HG03025 (cell line): ENCODE results near the gene ZNF814.
"Not testable (repeated sequence)": the region's sequence is repeated elsewhere in the genome, so short reads cannot be mapped to it uniquely, and the experiment has no call there.

Source experiments
- ATAC-seq: cut with Tn5 transposase; IDR thresholded peaks from one replicate; pipeline ENCODE4 v1.9.1; 2021; ENCODE audit warnings: mild to moderate bottlenecking, moderate library complexity; ENCODE audit not compliant: unreplicated experiment, low FRiP score

ZNF814 gene

DNA sequence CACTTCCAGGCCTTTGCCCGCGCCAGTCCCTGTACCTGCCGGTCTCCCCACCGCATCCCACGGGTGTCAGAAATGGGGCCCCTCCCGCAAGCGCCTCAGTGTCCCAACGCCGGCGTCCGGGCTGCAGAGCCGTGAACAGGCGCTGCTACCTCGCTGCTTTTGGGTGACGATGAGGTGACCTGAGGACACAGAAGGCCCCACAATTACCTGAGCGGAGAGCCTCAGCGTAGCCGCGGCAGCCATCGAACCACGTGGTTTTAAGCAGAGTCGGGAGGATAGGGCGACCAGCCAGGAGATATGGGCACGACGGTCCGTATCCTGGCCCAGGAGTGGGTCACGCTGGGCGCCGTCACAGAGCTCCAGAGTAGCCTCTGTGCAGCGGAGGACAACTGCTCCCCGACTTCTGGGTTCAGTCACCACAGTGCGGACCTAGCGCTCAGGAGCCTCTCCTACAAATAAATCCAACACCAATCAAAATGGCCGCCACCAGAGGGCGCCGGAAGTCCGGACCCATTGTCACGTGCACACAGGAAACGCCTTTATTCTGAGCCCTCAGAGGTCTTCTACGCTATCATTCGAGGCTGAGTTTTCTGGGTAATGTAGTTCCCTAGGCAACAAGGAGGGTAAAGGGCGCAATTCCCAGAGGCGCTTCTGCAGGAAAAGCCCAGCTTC, at the start of gene ZNF814:
Gene ZNF814, minus strand, starts transcription at position 478 of the 672 bp plus-strand sequence. Its CDS starts 235 bp downstream, at position 243.
- ATAC-seq = no peak

DNA sequence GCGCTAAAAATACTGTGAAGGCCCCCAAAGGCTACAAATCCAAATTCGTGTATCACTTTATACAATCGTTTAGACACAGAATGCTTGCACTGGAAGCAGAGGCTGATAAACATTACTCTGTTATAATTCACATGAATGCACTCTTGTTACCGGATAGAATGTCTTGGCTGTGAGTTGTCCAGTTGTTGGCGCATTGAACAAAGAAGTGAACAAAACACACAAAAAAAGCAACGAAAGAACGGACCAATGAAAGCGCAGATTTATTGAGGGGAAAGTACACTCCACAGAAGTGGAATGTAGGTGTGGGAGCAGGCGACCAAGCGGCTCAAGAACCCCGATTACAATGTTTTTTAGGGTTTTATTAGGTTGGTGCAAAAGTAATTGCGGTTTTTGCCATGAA, 46.9 kb upstream of the ZNF814 start:
- no peak for ATAC-seq

DNA sequence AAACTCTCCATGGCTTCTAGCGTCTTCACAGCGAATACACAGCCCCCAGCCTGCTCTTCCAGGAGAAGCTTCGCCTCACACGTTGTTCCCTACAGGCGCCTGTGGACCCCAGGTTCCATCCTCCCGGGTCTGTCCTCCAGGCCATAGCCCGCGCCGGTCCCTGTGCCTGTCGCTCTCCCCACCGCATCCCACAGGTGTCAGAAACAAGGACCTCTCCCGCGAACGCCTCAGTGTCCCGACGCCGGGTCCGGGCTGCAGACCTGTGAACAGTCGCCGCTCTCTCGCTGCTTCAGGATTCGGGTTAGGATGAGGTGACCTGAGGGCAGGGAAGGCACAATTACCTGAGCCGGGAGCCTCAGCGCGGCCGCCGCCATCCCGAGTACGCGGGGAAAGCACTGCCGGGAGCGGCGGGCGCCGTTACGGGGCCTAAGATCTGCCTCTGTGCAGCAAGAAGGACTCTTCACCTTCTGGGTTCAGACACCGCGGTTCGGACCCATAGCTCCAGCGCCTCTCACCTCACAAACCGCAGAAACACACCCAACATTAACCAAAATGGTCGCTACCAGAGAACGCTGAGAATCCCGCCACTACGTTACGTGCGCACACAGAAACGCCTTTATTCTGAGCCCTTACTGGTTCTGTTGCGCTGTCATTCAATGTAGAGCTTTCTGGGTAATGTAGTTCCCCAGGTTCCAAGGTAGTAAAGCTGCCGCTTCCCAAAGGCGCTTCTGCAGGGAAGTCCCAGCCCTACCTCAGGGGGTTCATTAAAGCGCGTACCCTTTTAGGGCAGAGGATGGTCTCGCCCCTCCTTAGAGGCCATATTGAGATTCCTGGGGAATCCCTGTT, 46.2 kb upstream of the ZNF814 start, which contains the start of gene ZNF418:
Gene ZNF418, minus strand, starts transcription at position 583 of the 846 bp plus-strand sequence. CDS start 1,580 bp downstream, outside the sequence.
- ATAC-seq = no peak

DNA sequence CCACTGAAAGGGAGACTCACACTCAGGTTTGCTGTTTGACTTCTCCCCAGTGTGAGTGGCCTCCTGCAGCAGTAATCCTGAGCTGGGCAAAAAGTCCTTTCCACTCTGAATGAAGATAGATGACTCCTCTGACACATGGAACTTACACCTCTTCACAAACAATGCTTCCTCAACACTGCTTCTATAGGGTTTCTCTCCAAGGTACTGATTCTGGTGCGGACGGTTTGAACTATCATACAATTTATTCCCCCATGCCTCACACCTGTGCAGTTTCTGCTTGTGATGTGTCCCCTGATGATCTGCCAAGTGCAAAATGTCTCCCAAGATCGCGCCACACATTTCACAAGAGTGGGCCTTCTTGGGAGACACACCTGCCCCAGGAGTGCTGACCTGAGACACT, 38.8 kb upstream of the ZNF814 start:
- no peak for ATAC-seq

DNA sequence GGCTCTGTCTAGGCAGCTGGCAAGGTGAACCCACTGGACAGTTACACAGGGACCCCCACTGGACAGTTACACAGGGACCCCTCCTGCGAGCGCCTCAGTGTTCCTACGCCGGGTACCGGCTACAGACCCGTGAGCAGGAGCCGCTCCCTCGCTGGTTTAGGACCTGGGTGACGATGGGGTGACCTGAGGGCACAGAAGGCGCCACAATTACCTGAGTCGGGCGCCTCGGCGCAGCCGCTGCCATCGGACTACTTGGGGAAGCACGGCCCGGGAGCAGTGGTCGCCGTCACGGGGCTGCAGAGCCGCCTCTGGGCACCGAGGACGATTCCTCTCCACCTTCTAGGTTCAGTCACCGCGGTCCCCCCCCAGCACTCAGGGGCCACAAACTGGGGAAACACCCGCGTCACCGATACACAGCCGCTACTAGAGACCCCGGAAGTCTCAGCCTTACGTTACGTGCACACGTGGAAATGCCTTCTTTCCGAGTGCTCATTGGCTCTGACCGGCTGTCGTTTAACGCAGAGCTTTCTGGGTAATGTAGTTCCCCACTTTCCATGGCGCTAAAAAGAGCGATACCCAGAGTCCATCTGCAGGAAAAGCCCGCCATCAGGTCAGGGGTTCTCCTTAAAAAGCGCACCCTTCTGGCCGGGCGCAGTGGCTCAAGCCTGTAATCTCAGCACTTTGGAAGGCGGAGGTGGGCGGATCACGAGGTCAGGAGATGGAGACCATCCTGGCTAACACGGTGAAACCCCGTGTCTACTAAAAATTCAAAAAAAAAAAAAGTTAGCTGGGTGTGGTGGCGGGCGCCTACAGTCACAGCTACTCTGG, 27.5 kb upstream of the ZNF814 start, which contains the start of gene ZNF417:
Gene ZNF417, minus strand, starts transcription at position 425 of the 828 bp plus-strand sequence. Its CDS starts 181 bp downstream, at position 244.
- ATAC-seq = peak; percentile 96

DNA sequence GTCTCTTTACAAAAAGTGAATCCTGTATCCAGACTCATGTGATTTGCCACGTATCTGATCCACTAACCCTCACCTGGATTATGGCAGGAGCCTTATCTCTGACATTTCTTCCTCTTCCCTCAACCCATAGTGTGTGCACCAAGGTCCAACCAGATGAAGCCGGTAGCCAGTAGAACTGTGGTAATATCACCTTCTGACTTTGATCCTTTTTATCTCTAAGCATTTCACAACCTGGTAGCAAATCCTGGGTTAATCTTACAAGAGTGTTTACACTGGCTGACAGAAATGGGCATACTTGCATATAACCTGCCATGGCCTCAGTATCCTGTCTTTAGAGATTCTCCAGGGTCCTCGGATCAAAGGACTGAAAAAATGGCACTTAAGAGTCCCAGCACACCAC, 25.7 kb upstream of the ZNF814 start:
- ATAC-seq = no peak

DNA sequence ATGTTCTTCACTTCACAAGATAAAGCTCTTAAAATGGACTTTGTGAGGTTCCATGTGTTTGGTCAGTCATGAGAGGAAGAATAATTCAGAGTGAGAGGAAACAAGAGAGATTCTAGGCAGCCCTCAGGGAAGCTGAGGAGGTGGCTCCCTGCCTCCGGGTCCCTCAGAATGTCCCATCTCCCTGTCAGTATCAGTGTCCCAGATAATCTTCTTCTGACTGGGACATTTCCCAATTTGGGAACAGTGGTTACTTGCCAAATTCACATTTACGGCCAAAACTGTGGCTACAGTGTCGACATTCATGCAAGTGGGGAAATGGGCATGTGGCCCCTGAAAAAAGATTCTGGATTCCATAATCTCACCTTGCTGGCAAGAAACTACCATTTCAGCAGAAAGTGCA, 18.6 kb upstream of the ZNF814 start:
- no peak for ATAC-seq

DNA sequence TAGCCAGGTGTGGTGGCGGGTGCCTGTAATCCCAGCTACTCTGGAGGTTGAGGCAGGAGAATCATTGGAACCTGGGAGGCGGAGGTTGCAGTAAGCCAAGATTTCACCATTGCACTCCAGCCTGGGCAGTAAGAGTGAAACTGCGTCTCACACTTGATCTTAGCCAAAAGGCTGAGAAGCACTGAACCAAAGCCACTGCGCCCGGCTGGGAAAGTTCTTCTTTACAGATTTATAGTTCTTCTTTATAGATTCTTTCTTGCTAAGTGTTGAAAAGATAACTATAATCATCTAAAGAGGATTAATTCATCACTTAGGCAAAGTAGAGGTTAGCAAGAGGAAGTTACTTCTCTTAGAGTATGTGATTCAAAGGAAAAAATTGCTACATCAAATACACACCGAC, 16.4 kb upstream of the ZNF814 start:
- no peak for ATAC-seq

DNA sequence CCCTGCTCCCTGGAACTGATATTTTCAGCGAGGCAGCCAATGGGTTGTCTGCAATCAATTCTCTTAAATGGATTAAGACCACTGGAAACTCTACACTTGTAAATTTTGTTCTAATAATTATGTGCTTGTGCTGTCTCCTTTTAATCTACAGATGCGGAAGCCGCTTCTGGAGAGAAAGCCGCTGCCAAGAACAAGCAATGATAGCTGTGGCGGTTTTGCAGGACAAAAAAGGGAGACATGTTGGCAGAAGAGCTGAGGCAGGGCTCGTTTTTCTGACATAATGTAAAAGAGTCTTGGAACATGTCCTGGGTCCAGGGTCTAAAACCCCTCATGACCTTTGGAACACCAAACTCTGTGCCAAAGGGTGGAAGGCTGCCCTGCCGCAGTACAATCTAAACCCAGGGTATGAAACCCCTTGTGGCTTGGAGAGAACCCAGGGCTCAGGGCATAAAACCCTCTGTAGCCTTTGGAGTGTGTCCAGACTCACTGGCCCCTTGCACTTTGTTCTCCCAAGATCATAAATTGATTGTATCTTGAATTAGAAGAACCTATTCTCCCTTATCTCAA, 14.9 kb upstream of the ZNF814 start:
- no peak for ATAC-seq

DNA sequence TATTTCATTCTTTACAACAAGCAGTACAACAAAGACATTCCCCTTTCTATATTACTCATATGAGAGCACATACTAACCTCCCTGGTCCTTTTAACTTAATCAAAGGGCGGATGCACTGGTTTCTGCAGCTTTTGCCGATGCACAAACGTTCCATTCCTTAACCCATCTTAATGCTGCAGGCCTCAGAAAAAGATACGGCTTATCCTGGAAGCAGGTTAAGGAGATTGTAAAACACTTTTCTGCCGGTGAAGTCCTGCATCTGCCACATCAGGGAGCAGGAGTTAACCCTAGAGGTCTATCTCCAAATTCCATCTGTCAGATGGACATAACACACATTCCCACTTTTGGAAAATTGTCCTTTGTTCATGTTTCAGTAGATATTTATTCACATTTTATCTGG, 11.5 kb upstream of the ZNF814 start:
- no peak for ATAC-seq

DNA sequence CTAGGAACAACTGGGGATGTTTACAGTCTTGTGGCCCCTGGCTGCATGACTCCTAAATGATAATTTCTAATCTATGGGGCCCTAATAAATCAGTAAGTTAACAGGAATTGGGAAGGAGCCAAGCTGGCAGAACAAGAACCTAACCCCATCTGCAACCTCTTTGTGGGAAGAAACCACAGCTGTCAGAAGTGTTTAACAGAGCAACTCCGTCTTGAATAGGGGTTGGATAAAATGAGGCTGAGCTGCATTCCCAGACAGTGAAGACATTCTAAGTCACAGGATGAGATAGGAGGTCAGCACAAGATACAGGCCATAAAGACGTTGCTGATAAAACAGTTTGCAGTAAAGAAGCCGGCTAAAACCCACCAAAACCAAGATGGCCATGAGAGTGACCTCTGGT, 1.9 kb upstream of the ZNF814 start:
- ATAC-seq = not testable (repeated sequence)

DNA sequence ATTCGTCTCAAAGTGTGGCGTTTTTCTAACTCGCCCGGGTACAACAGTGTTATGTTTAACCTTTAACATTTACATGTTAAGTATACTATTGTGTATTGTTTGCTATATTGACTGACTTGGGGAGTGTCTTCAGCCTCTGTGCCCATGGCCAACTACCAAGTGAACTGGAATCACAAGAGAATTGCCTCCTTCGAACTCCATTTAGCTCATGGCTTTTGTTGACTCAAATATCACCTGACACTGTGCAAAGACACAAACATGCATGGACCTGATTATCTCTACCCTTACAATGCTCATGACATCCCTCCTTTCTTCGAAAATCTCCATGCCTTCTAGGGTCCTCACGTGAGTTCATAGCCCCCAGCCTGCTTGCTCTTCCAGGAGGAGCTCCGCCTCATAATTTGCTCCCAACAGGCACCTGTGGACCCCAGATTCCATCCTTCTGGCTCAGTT, 704 bp downstream of the ZNF814 start:
- ATAC-seq = no peak

DNA sequence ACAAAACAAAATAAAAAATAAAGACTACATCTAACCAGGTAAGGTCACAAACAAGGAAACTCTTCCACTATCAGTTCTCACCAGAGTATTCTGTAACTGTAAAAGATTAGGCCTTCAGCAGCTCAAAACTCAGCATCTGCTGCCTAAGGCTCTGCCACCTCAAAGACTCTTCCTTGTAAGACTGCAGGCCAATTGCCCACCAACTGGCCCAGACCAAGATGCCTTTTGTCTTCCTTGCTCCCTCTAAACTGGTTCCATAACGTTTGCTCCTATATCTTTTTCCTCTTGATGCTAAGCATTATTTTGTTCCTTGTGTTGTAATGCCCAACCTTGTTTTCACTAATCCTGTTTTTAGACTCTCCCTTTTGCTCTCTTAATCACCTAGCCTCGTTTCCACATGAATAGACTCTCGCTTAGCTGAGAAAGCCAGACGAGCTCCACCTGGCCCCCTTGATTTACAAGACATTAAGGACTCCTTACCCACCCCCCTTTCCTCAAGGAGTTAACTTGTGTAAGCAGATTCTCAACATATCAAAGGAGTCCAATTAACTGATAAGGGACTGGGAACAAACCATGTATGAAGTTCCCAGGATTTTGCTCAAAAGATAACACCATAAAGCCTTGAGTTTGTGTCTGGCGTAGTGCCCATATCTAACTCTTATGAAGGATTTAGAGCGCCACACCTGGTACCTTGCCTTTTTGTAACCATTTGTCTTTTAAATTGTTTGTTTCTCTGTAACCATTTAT, 1.5 kb downstream of the ZNF814 start:
- ATAC-seq = no peak

DNA sequence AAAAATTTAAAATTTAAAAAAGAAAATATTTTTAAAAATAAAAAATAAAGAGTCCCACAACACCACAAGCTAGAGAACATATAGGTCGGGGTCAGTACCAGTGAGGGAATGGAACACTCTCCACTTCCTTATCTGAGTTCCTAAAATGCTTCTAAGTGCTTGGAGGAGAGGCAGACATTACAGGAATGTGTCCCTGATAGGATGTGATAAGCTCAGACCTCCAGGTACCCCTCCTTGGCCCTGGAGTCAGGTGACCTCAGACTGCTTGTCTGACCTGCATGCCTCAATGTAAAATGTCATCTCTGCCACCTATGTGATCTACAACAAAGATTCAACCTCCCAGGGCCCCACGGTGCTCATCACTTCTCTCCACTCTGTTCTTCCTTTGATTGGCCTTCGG, 2.8 kb downstream of the ZNF814 start:
- ATAC-seq = no peak

DNA sequence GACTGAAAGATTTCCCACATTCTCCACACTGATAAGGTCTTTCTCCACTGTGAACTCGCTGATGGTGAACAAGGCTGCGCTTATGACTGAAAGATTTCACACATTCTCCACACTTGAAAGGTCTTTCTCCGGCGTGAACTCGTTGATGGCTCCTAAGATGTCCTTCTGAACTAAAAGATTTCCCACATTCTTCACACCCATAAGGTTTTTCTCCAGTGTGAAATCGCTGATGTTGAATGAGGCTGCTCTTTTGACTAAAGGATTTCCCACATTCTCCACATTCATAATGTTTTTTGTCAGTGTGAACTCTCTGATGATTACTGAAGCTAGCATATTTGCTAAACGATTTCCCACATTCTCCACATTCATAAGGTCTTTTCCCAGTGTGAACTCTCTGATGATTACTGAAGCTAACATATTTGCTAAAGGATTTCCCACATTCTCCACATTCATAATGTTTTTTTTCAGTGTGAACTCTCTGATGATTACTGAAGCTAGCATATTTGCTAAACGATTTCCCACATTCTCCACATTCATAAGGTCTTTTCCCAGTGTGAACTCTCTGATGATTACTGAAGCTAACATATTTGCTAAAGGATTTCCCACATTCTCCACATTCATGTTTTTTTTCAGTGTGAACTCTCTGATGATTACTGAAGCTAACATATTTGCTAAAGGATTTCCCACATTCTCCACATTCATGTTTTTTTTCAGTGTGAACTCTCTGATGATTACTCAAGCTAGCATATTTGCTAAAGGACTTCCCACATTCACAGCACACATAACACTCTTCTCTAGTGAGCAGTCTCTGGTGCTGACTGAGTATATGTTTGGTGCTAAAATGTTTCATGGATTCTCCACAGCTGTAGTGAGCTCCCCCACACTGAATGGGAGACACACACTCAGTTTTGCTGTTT, 14.7 kb downstream of the ZNF814 start:
- not testable (repeated sequence) for ATAC-seq

DNA sequence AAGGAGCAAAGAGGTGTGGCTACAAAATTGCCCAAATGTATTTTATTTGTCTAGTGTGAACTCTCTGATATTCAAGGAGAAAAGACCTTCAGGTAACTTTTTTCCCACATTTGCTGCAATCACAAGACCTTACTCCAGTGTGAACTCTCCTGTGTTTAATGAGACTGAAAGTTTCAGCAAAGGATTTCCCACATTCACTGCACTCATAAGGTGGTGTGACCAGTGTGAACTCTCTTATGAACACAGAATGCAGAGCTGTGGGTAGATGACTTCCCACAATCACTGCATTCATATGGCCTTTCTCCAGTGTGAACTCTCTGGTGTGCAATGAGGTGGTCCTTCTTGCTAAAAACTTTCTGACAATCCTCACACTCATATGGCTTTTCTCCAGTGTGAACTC, 16.4 kb downstream of the ZNF814 start:
- no peak for ATAC-seq

DNA sequence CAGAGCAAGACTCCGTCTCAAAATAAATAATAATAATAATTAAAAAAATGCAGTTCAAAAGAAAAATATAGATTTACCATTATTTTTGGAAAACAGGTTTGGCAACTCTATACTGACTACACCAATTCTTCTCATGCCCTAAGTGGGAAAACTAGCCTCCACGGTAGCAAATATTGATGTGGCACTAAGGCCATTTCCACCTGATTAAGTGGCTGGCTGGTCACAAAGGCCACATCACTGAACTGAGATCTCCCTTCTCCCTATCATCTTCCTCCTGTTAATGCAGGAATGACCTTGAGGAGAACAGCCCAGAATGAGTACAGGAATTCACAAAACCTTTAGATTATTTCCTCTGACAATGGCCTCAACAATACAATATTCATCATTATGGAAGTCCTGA, 18.6 kb downstream of the ZNF814 start:
- no peak for ATAC-seq

DNA sequence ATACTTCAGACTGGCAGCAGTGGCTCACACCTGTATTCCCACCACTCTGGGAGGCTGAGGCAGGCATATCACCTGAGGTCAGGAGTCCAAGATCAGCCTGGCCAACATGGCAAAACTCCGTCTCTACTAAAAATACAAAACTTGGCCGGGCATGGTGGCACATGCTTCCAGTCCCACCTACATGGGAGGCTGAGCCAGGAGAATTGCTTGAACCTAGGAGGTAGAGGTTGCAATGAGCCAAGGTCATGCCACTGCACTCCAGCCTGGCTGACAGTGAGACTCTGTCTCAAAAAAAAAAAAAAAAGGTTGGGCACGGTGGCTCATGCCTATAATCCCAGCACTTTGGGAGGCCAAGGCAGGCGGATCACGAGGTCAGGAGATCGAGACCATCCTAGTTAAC, 19.2 kb downstream of the ZNF814 start:
- not testable (repeated sequence) for ATAC-seq
